Measurements from ENCODE around the gene USP10.

The USP10 gene

GRCh38 chr16:84826558-84826941 lies 126.8 kb downstream of the USP10 start:
- no peak for DNase-seq (ENCODE audit: low read depth, low spot score)
- H3K4me3 ChIP-seq (ENCODE audit: low read depth, low read length): no peak overlapping the region
- ChIA-PET POLR2A (no interaction called here), CTCF (interaction anchor here (0.8 to 0.9 kb wide), 2 partner anchors 20 to 126 kb away, joined by 3 to 4 read pairs; no protein-coding TSS in a partner anchor)
- TF ChIP-seq CTCF (IDR thresholded peaks at IDR 0.05; ENCODE audit: insufficient read depth, low read length, missing control alignments): no peak

GRCh38 chr16:84827131-84827574 lies 127.4 kb downstream of the USP10 start:
- H3K4me3 ChIP-seq (ENCODE audit: low read depth, low read length): no peak overlapping the region
- POLR2A ChIA-PET: no interaction called here
- TF ChIP-seq CTCF (IDR thresholded peaks at IDR 0.05; ENCODE audit: insufficient read depth, low read length, missing control alignments): no peak
- CTCF ChIA-PET: no interaction called here
- no peak for DNase-seq (ENCODE audit: low read depth, low spot score)

GRCh38 chr16:84827897-84828296 lies 128.1 kb downstream of the USP10 start:
- no peak for TF ChIP-seq CTCF (IDR thresholded peaks at IDR 0.05; ENCODE audit: insufficient read depth, low read length, missing control alignments)
- ChIA-PET POLR2A (interaction anchor here (2.1 kb wide), 1 partner anchor 8 kb away, joined by 11 read pairs; the partner anchor contains the start of gene CRISPLD2), CTCF (no interaction called here)

GRCh38 chr16:84828322-84828721 lies 128.5 kb downstream of the USP10 start:
- no peak for TF ChIP-seq CTCF (IDR thresholded peaks at IDR 0.05; ENCODE audit: insufficient read depth, low read length, missing control alignments)
- POLR2A ChIA-PET: interaction anchor here (2.1 kb wide), 1 partner anchor 8 kb away, joined by 11 read pairs; the partner anchor contains the start of gene CRISPLD2
- CTCF ChIA-PET: interaction anchor here (1.2 to 1.8 kb wide), 2 partner anchors 10 to 90 kb away, joined by 4 read pairs; no protein-coding TSS in a partner anchor
- DNase-seq (ENCODE audit: low read depth, low spot score): no peak
- H3K4me3 ChIP-seq (ENCODE audit: low read depth, low read length): no peak overlapping the region

More at GRCh38 chr16:84827897-84828296, 128.1 kb downstream of the USP10 start:
- H3K4me3 ChIP-seq (ENCODE audit: low read depth, low read length): no peak overlapping the region
- no peak for DNase-seq (ENCODE audit: low read depth, low spot score)

All from AG04449 (cell line).